ENCODE data around the gene ABHD13.
"Not testable (repeated sequence)": the region's sequence is repeated elsewhere in the genome, so short reads cannot be mapped to it uniquely, and the experiment has no call there.

The ABHD13 gene

GRCh38 chr13:108218044-108218974, at the start of gene ABHD13:
Gene ABHD13 (plus strand): TSS chr13:108218392. CDS start chr13:108229219, 10,827 bp downstream.
- peak; percentile 95 to 97 for DNase-seq

DNA sequence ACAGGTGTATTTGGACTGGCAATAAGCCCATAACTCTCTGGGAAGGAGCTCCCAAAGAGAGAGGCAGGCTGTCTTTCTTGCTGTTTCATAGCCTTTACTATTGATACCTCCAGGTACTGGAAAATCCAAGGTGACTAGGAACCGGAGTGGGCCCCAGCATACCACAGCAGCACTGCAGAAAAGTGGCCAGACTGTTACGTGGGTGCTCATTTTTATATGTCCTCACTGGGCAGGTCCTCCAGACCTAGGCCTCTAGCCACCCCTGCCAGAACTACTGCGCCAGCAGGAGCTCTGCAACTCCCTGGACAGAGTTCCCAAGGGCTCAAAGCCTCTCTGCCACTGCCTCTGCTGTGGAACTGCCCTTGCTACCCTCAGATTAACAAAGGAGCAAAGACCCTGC, 49.3 kb upstream of the ABHD13 start:
- no peak for DNase-seq

- no peak for DNase-seq
These were observed 41.4 kb upstream of the ABHD13 start for GRCh38 chr13:108176685-108177274.

- no peak for DNase-seq
These were observed 40.1 kb upstream of the ABHD13 start for GRCh38 chr13:108178078-108178477.

- no peak for DNase-seq
These were observed 35.5 kb upstream of the ABHD13 start for GRCh38 chr13:108182652-108183051.

GRCh38 chr13:108185223-108185622, 33.0 kb upstream of the ABHD13 start:
- DNase-seq, result no peak

DNA sequence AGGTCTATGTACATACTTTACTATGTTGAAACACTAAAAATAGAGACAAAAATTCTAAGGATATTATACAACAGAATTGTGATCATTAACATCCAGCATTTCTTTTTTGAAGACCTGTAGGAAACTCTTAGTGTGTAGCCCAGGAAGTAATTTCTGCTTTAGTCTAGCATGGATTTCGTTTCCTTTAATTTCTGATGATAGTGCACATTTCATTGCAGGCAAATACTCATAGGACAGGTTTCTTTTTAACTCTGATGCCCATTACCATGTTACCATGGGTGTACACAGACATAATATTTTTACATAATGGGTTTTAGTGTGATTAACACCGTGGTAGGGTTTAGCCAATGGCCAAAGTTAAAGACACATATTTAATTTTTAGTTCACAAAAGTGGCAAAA, 29.9 kb upstream of the ABHD13 start:
- DNase-seq, result no peak

DNA sequence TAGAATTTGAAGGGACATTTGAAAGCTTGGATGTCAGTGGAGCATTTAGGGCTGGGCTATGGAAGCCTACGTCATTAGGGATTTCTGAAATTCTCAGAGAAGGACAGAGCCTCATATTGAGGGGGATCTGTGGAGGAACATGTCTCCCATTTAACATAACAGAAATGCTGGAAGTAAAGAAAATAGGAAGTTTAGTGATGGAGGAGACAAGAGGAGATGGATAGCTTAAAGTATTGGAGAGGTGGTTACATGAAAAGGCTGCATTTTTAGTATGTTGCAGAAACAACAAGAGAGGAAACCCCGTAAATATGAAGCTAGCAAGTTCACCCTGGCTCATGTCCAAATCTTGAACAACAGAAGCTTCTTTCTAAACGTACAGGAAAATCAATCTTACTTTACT, 27.3 kb upstream of the ABHD13 start:
- no peak for DNase-seq

GRCh38 chr13:108193806-108194205, 24.4 kb upstream of the ABHD13 start:
- DNase-seq, result no peak

DNA sequence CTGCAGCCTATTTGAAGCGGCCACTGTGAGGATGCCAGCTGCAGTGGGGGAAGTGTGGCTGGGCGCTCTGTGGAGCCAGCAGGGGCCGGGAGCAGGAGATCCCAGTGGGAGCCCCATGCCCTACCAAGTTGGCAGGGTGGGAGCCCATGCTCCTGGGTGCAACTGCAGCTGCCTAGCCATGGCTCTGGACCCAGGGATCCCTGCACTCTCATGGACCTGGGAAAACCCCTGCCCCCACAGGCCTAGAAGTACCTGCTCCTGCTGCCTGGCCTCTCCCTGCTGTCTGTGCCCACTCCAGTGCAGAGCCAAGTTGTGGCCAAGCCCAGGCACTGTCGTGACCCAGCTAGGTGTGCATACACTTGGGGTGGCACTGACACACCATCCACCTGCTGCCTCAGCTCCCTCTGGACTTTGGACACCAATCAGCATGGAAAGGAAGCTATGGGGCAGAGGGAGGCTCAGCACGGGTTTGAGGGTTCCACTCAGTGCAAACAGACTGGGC, 23.7 kb upstream of the ABHD13 start:
- no peak for DNase-seq

DNA sequence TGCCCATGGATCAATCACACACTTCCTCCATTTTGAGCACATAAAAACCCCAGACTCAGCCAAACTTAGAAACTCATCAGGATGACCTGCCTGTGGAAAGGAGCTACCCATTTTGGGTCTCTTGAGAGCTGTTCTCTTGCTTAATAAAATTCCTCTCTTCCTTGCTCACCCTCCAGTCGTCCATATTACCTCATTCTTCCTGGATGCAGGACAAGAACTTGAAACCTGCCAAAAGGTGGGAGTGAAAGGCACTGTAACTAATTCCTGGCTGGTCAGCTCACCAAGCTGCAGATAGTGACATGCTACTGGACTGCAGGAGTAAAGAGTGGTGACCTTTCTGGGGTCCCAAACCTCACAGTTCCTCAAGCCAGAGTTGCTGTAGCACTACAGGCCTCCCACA, 23.0 kb upstream of the ABHD13 start:
- DNase-seq, result no peak

- no peak for DNase-seq
These were observed 22.3 kb upstream of the ABHD13 start for GRCh38 chr13:108195861-108196260.

GRCh38 chr13:108200781-108201398, 17.3 kb upstream of the ABHD13 start:
- DNase-seq, result no peak

DNA sequence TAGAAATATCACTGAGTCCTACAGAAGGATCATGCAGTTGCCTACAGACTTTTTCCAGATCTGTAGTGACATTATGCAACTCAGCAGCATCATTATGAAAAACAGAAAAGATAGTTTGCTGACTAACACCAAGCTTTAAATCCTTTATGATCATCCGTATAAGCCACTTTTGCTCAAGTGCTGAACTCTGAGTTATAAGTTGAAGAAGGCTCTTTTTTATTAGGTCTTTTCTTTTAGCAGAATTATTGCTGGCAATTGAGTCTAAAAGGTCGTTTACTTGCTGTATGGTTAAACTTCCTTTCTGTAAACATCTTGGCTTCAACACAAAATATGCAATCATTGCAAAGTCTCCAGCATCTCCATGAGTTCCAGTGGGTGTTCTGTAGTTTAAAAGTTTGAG, 7.6 kb upstream of the ABHD13 start:
- no peak for DNase-seq

DNA sequence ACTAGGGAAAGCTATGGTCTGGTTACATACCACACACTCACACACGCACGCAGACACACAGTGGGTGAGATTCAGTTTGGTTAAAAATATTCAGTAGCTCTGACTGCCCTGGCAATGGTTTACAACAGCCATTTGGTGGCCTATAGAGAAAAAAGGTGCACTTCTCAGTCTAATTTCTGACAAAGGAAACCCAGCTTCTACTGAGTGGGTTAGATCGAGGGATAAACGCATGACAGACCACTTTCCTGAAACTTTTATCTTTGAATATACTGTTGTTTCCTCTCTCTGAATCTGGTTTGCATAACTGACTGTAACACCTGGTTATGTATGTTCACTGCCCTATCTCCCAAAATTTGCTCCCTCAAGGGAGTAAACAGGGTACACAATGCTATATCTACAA, 5.3 kb upstream of the ABHD13 start:
- DNase-seq, result no peak

- peak in 1 of 2 experiments; percentile 55 for DNase-seq
These were observed 4.2 kb upstream of the ABHD13 start for GRCh38 chr13:108213946-108214345.

DNA sequence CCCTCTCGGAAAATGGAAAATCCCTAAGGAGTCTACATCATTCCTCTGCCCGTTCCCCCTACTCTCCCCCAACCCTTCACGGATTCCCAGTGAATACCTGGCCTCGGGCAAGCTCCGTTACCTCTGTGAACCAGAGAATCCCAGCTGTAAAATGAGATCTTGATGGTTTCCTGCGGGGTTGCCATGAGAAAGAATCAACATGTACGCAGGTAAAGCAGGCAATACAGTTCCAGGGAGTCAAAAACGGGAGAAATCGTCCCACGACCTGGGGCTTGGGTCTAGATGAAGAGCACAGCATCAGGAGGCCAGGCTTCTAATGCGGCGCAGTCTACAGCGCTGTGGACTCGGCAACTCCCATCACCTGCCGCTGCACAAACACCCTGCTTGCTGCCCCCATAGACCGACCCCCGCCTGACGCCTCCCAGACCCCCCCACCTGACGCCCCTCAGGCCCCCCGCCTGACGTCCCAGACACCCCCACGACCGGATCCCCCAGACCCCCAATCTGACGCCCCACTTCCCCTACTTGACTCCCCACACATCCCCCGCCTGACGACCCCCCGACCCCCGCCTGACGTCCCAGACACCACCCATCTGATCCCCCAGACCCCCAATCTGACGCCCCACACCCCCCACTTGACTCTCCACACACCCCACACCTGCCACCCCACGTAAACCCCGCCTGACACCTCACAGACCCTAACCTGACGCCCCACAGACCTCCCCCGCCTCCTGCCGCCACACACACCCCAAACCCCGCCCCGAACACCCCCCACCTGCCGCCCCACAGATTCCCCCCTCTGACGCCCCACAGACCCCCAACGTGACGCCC, 3.5 kb upstream of the ABHD13 start:
- peak in 1 of 2 experiments; percentile 42 for DNase-seq

DNA sequence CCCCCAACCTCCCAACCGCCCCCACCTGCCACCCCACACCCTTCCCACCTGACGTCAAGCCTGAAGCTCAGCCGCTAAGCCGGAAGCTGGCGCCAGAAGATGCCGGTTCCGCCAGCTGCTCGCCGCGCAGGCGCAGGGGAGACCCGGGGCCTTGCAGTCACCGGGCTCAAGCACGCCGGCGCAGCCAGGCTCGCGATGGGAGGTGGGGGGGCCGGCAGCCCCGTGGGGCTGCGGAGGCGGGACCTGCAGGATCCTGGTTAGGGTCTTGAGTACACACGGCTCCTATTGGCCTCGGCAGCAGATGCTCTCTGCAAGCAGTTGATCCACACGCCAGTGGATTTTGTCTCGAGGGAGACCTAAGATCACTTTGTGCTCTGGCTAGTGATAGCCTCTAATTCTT, 2.8 kb upstream of the ABHD13 start, which contains the start of gene LIG4:
LIG4 (minus strand) TSS at position 101 of the 400 bp plus-strand sequence. CDS start 4,268 bp downstream, outside the sequence.
- DNase-seq, result peak; percentile 87 to 98

DNA sequence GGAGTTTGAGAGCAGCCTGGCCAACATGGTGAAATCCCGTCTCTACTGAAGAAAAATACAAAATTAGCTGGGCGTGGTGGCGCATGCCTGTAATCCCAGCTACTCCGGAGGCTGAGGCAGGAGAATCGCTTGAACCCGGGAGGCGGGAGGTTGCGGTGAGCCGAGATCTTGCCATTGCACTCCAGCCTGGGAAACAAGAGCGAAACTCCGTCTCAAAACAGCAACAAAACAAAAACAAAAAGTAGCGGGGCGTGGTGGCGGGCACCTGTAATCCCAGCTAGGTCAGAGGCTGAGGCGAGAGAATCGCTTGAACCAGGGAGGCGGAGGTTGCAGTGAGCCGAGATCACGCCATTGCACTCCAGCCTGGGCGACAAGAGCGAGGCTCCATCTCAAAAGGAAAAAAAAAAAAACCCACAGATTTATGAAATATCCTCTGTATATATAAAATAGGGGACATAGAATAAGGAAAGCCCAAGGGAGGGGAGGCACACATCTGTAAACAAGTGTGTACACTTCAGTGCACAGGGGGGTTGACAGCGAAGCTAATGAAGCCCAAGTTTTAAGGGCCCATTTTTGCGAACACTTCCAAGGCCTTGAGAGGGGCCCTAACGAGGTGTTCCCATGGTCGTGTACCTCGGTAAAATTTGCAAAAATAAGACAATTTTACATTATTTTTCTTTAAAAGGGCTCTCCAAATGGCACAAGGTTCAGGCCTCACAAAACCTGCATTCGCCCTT, 717 bp upstream of the ABHD13 start:
- DNase-seq, result not testable (repeated sequence)

DNA sequence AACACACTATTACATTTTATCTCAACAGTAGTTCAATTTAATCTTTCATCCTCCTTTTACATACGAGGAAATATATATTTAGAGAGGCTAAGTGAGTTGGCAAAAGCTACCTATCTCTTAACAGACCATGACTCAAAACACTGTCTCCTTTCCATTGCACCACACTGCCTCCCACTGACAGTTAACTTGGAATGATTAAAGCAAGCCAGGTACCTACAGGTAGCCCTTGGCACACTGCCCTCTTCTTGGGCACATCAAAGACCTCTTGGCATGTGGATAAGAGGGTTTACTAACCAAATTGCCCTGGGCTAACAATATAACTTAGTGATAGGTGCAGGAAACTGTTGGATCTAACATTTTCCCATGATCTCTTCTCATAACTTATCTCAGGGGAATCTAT, 1.8 kb downstream of the ABHD13 start:
- no peak for DNase-seq

DNA sequence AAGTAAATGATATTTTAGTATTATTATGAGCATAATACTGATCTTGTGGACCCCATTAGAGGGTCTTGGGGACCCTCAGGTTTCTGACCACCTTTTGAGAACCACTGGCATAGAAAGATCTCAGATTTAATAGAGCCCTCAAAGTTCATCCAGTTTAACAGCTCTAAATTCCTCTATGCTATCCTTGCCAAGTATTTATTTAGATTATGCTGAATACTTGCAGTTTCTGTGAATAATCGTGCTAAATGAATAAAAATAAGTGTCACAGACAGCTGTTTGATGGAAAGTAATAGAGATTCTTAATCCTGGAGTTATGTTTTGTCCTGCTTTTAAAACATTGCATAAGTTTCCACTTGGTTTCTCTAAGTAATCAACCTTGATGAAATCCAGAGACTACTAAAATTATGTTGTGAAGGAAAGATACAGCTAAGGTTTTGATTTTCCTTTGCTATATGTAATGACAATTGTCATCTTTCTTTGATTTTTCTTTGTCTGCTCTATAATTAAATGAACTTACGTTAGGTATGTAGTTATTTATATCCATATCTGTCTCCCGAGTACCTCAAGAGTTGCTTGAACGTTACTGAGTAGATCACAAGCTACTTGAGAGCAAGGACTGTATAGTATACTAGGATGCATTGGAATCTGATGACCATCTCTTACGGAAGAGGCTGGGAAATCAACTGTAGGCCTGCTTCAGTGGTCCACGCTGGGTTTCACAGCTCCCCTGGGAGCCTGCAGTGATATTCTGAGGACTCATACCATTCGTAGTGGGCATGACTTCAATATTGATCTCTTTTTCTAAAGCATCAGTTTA, 5.7 kb downstream of the ABHD13 start:
- DNase-seq, result no peak

Data from NCI-H187 (cell line).